ENCODE results near the gene PNMA5. TPM values are rescaled to one million over a fixed set of nuclear protein-coding genes. Genes with fewer than 3 reads are reported as not detected.
A peak's percentile ranks its signal among the peaks of the same experiment; 100 is the strongest.
"Not testable (repeated sequence)": the region's sequence is repeated elsewhere in the genome, so short reads cannot be mapped to it uniquely, and the experiment has no call there.

Gene PNMA5
- total RNA-seq, 6 donors from 2014 or later = not detected

DNA sequence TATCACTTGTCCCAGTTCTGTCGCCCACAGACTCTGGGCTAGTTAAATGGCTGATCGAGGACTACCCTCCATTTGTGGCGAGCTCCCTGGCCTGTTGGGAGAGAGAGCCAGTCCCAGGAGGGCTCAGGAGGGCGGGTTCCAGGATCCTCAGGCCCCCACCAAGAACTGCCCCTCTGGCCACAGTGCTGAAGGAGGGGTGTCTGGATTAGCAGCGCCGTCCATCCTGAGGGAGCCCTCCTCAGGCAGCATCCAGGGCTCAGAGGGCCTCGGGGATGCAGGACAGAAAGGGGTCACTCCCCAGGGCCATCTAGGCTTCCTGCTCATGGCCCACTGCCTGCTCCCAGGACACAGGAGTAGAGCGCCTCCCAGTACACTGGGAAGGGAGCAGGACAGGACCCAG, 6.1 kb downstream of the PNMA5 start:
- WGBS, 2 donors = 78% methylated on average over 8 of the region's 8 CpGs; no CpG with 5 or more reads in 1 of the 2 donors
- TF ChIP-seq POLR2AphosphoS5 (IDR thresholded peaks at IDR 0.05) (no peak), POLR2A (IDR thresholded peaks at IDR 0.05) (no peak), EP300 (IDR thresholded peaks at IDR 0.05) (no peak)
- TF ChIP-seq, protein P1, sequence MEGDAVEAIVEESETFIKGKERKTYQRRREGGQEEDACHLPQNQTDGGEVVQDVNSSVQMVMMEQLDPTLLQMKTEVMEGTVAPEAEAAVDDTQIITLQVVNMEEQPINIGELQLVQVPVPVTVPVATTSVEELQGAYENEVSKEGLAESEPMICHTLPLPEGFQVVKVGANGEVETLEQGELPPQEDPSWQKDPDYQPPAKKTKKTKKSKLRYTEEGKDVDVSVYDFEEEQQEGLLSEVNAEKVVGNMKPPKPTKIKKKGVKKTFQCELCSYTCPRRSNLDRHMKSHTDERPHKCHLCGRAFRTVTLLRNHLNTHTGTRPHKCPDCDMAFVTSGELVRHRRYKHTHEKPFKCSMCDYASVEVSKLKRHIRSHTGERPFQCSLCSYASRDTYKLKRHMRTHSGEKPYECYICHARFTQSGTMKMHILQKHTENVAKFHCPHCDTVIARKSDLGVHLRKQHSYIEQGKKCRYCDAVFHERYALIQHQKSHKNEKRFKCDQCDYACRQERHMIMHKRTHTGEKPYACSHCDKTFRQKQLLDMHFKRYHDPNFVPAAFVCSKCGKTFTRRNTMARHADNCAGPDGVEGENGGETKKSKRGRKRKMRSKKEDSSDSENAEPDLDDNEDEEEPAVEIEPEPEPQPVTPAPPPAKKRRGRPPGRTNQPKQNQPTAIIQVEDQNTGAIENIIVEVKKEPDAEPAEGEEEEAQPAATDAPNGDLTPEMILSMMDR (IDR thresholded peaks at IDR 0.05) = no peak
- no peak for ATAC-seq (ENCODE audit: low FRiP score in 2 of 2)

DNA sequence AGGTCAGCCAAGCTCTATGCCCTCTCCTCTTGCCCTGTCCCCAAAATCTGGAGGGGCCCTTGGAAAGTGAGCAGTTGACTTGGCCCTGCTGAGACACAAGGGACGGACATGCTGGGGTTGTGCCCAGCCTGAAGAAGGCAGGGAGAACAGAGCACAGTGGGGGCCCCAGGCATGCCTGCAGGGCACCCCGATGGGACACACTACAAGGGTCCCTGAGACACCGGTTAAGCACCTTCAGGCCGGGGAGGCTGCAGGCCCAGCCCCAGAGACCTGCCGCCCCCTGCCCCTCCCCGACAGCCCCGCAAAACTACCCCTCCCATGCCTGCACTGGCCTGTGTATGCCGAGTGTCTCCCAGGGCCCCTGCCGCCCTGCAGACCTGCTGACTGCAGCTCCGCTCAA, 6.8 kb downstream of the PNMA5 start:
- H3K9me3 ChIP-seq; H3K4me1 ChIP-seq; H3K4me3 ChIP-seq; H3K27ac ChIP-seq; ATAC-seq (ENCODE audit: low FRiP score in 2 of 2); H3K36me3 ChIP-seq; H3K27me3 ChIP-seq: not testable (repeated sequence)
- no CpG with 5 or more reads among the region's 10 CpGs for WGBS, 2 donors
- peak in 1 of 2 donors; percentile 46 for DNase-seq

More for the DNA sequence above, 6.1 kb downstream of the PNMA5 start:
- Histone ChIP-seq H3K9me3 (no peaks in the 10 kb centered on the region), H3K27ac (peak overlapping the region in 1 of 4 donors; percentile 21), H3K4me3 (no peak overlapping the region), H3K27me3 (no peaks in the 10 kb centered on the region), H3K36me3 (no peaks in the 10 kb centered on the region), H3K4me1 (no peaks in the 10 kb centered on the region)
- no peak for DNase-seq

DNA sequence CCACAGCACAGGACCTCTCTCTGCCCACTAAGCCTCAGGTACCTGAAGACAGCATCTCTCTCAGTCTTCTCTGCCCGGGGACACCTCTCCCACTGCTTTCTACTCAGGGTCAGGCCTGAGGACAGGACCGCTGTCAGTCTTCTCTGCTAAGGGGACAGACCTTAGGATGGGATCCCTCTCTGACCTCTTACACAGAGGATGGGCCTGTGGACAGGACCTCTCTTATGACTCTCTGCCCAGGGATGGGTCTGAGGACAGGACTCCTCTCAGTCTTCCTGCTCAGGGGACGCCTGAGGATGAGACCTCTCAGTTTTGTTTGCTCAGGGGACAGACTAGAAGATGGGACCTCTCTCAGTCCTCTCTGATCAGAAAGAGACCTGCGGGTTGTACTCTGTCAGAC, 8.5 kb downstream of the PNMA5 start:
- H3K4me3 ChIP-seq; H3K4me1 ChIP-seq; H3K36me3 ChIP-seq; H3K27me3 ChIP-seq; H3K9me3 ChIP-seq; H3K27ac ChIP-seq; DNase-seq; ATAC-seq (ENCODE audit: low FRiP score in 2 of 2): not testable (repeated sequence)
- no CpG with 5 or more reads among the region's 4 CpGs for WGBS, 2 donors

DNA sequence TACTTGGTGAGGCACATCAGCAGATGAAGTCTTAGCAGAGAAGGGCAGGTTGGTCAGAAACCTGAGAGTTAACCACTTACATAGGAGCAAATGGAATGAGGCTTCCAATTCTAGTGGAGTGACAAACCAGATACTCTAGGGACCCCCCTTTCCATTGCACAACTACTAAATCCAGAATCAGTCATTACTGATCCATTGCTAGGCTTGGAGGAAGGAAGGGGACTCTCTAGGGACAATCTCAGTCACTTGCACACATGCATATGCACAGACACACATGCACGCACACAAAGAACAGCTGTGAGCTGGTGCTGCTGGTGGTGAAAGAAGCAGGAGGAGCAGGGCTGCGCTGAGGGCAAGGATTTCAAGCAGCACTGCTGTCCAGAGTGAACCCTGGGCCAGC, 25.7 kb downstream of the PNMA5 start:
- 69% methylated on average over 2 of the region's 2 CpGs; no CpG with 5 or more reads in 1 of the 2 donors for WGBS, 2 donors
- DNase-seq (no peak), ATAC-seq (ENCODE audit: low FRiP score in 2 of 2) (no peak)
- no peak for TF ChIP-seq EP300 (IDR thresholded peaks at IDR 0.05)
- TF ChIP-seq POLR2A (IDR thresholded peaks at IDR 0.05) = no peak
- TF ChIP-seq, protein P1 (IDR thresholded peaks at IDR 0.05) = no peak
- no peak for TF ChIP-seq POLR2AphosphoS5 (IDR thresholded peaks at IDR 0.05)
- H3K4me3 ChIP-seq = no peak overlapping the region
- H3K27ac ChIP-seq = no peak overlapping the region
- H3K9me3 ChIP-seq = no peaks in the 10 kb centered on the region
- H3K36me3 ChIP-seq = peaks cover 0 to 2% (median 0%) of the 10 kb centered on the region in 4 donors
- no peaks in the 10 kb centered on the region for H3K4me1 ChIP-seq
- H3K27me3 ChIP-seq = no peaks in the 10 kb centered on the region

DNA sequence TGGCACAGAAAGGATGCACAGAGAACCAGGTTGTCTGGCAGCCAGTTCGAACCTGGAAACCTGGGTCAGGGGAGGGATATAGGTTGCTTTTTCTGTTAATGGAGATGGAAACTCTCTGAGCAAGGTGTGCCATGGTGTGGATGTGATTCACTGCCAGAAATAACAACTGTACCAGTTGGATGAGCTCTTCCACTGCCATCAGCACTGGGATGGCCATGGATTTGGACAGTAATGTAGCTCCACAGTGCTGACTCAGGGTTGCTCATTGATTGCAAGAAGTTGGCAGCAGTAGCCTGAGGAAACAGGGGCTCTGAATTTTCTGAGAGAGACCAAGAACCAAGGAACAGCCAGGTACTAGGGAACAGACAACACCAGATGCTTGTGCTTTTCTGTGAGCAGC, 33.8 kb downstream of the PNMA5 start:
- Histone ChIP-seq H3K9me3 (no peaks in the 10 kb centered on the region), H3K4me1 (peaks cover 0 to 11% (median 0%) of the 10 kb centered on the region in 4 donors), H3K36me3 (no peaks in the 10 kb centered on the region), H3K4me3 (no peak overlapping the region), H3K27me3 (no peaks in the 10 kb centered on the region), H3K27ac (no peak overlapping the region)
- 56% methylated on average over 1 of the region's 1 CpG; no CpG with 5 or more reads in 1 of the 2 donors for WGBS, 2 donors
- no peak for DNase-seq
- no peak for ATAC-seq (ENCODE audit: low FRiP score in 2 of 2)
- TF ChIP-seq POLR2AphosphoS5 (IDR thresholded peaks at IDR 0.05) (no peak), EP300 (IDR thresholded peaks at IDR 0.05) (no peak), POLR2A (IDR thresholded peaks at IDR 0.05) (no peak)
- TF ChIP-seq, protein P1 (IDR thresholded peaks at IDR 0.05) = no peak

DNA sequence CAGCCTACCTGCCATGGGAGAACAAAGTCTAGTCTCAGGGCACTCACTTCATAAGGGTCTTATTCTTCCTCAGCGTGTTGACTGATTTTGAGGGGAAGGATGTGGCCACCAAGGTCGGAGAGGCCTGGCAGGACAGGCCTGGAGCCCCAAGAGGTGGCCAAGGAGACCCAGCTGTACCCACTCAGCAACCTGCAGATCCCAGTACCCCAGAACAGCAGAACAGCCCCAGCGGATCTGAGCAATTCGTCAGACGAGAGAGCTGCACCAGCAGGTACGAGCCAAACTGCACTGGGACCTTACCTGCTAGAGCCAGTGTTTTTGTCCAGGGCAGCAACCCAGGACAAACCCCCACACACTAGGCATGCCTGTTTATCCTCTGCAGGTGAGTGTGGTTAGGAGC, 34.3 kb downstream of the PNMA5 start:
- H3K9me3 ChIP-seq = no peaks in the 10 kb centered on the region
- no peak for TF ChIP-seq POLR2A (IDR thresholded peaks at IDR 0.05)
- TF ChIP-seq, protein P1 (IDR thresholded peaks at IDR 0.05) = no peak
- no peak for TF ChIP-seq POLR2AphosphoS5 (IDR thresholded peaks at IDR 0.05)
- TF ChIP-seq EP300 (IDR thresholded peaks at IDR 0.05) = no peak
- WGBS, 2 donors = 71% methylated on average over 6 of the region's 6 CpGs; no CpG with 5 or more reads in 1 of the 2 donors
- H3K27me3 ChIP-seq = no peaks in the 10 kb centered on the region
- H3K36me3 ChIP-seq = no peaks in the 10 kb centered on the region
- H3K4me3 ChIP-seq = no peak overlapping the region
- no peak for ATAC-seq (ENCODE audit: low FRiP score in 2 of 2)
- DNase-seq = no peak
- H3K27ac ChIP-seq = peak overlapping the region in 1 of 4 donors; percentile 56
- H3K4me1 ChIP-seq = peaks cover 0 to 11% (median 0%) of the 10 kb centered on the region in 4 donors
